ENCODE results near the gene GPR119.
"Not testable (repeated sequence)": the region's sequence is repeated elsewhere in the genome, so short reads cannot be mapped to it uniquely, and the experiment has no call there.

GPR119 gene

DNA sequence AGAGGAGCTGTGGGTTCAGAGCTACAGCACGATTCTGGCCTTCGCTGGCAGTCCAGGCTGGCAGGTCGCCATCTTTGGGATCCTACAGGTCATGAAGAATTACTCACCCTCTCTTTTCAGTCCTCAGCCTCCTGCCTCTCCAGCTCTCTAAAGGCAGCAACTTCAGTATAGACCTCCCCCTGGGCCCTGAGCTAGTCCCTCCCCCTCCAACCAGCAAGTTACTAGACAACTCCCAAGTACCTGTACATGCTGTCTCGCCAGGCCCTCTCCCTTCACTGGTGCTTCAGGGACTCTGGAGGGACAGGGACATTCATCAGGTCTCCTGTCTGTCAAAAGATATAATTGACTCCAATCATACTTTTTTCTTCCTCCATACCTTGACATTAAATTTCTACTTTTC is at the start of gene GPR119:
GPR119 (minus strand) TSS at position 155 of the 400 bp plus-strand sequence. CDS start 227 bp downstream, outside the sequence.
- peaks cover 0 to 12% (median 0%) of the 10 kb centered on the region in 11 experiments; a peak in 2 of 22 replicates for H4K20me1 ChIP-seq
- TF ChIP-seq Cebpa-rat (IDR thresholded peaks at IDR 0.05), result no peak
- no peak within 1 kb of the TSS for H3K4me2 ChIP-seq
- H3K36me3 ChIP-seq, result no peaks in the 10 kb centered on the region
- H3K27ac ChIP-seq, result no peak within 1 kb of the TSS
- no peak within 1 kb of the TSS for H3K9ac ChIP-seq
- H3K9me3 ChIP-seq (replicated peaks in 1 of 11), result peaks cover 0 to 3% (median 0%) of the 10 kb centered on the region in 11 experiments; a peak in 1 of 22 replicates
- peaks cover 63 to 85% (median 71%) of the 10 kb centered on the region in 11 experiments for H3K27me3 ChIP-seq
- H3K4me1 ChIP-seq, result no peaks in the 10 kb centered on the region
- no peak within 1 kb of the TSS for H3K4me3 ChIP-seq

GRCh38 chrX:130429236-130429635 is 43.8 kb upstream of the GPR119 start:
- H3K9ac ChIP-seq, H3K27ac ChIP-seq, H3K4me1 ChIP-seq, H3K4me2 ChIP-seq, H4K20me1 ChIP-seq, H3K36me3 ChIP-seq, H3K4me3 ChIP-seq: not testable (repeated sequence)
- Histone ChIP-seq H3K9me3 (replicated peaks in 1 of 11) (peaks cover 12 to 26% (median 22%) of the 10 kb centered on the region in 11 experiments; a peak in 20 of 22 replicates), H3K27me3 (peaks cover 54 to 94% (median 87%) of the 10 kb centered on the region in 11 experiments)

- H3K9ac ChIP-seq, result no peak overlapping the region
- H3K4me1 ChIP-seq, result no peaks in the 10 kb centered on the region
- H3K9me3 ChIP-seq (replicated peaks in 1 of 11), result peaks cover 12 to 26% (median 22%) of the 10 kb centered on the region in 11 experiments; a peak in 20 of 22 replicates
- no peak overlapping the region for H3K27ac ChIP-seq
- no peak overlapping the region for H3K4me2 ChIP-seq
- no peaks in the 10 kb centered on the region; a peak in 1 of 22 replicates for H4K20me1 ChIP-seq
- no peaks in the 10 kb centered on the region for H3K36me3 ChIP-seq
- H3K27me3 ChIP-seq, result peaks cover 60 to 96% (median 93%) of the 10 kb centered on the region in 11 experiments
- TF ChIP-seq Cebpa-rat (IDR thresholded peaks at IDR 0.05), result no peak
- H3K4me3 ChIP-seq, result no peak overlapping the region
Measured at GRCh38 chrX:130426531-130426930, 41.1 kb upstream of the GPR119 start.

DNA sequence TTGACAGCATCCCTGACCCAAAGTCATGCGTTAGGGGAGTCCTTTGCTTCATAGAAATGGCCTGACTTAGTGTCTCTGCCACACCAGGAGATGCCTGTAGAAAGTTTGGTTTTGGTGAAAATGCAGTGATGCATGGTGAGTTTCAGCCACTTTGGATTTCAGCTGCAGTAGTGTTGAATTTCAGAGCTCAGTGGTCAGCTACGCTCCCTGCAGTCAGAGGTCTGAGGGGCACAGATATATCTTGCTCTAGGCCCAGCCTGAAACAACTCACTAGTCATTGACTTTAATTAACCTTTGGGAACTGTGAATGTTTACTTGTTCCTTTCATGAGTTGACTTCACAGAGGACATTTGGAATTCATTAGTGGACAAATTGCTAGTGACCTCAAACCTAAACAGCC is 33.8 kb upstream of the GPR119 start:
- Histone ChIP-seq H3K27ac (no peak overlapping the region), H3K9ac (no peak overlapping the region), H3K4me3 (no peak overlapping the region), H4K20me1 (peaks cover 0 to 4% (median 0%) of the 10 kb centered on the region in 11 experiments; a peak in 4 of 22 replicates), H3K4me2 (no peak overlapping the region), H3K9me3 (replicated peaks in 1 of 11) (no peaks in the 10 kb centered on the region), H3K27me3 (peaks cover 76 to 99% (median 96%) of the 10 kb centered on the region in 11 experiments), H3K36me3 (peaks cover 7 to 17% (median 11%) of the 10 kb centered on the region in 11 experiments; a peak in 16 of 22 replicates), H3K4me1 (no peaks in the 10 kb centered on the region)
- TF ChIP-seq Cebpa-rat (IDR thresholded peaks at IDR 0.05), result no peak

- no peak overlapping the region for H3K4me3 ChIP-seq
- no peaks in the 10 kb centered on the region for H3K4me1 ChIP-seq
- H3K27ac ChIP-seq, result no peak overlapping the region
- TF ChIP-seq Cebpa-rat (IDR thresholded peaks at IDR 0.05), result no peak
- H4K20me1 ChIP-seq, result peaks cover 0 to 4% (median 0%) of the 10 kb centered on the region in 11 experiments; a peak in 4 of 22 replicates
- peaks cover 8 to 22% (median 16%) of the 10 kb centered on the region in 11 experiments; a peak in 17 of 22 replicates for H3K36me3 ChIP-seq
- no peak overlapping the region for H3K4me2 ChIP-seq
- H3K27me3 ChIP-seq, result peaks cover 79 to 99% (median 96%) of the 10 kb centered on the region in 11 experiments
- H3K9me3 ChIP-seq (replicated peaks in 1 of 11), result no peaks in the 10 kb centered on the region
- H3K9ac ChIP-seq, result no peak overlapping the region
Measured at GRCh38 chrX:130418740-130419139, 33.3 kb upstream of the GPR119 start.

DNA sequence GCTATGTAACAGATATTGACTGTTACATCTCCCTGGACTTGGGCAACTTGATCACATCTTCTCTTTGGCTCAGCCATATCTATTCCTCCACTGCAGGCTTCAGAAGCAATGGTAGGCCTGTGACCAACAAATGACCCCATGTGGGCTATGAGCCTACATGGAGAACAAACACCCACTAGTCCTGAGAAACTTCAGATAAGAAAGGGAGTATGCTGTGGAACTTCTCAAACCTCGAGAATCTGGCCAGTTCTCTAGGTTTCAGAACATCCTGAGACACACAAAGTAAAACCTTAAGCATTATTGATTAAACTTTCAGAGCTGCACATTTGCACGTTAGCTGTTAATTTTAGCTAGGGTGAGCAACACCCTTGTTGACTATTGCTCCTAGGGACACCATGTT is 32.6 kb upstream of the GPR119 start:
- no peak overlapping the region for H3K27ac ChIP-seq
- no peaks in the 10 kb centered on the region for H3K4me1 ChIP-seq
- no peak overlapping the region for H3K4me2 ChIP-seq

GRCh38 chrX:130416785-130417184 is 31.3 kb upstream of the GPR119 start:
- TF ChIP-seq Cebpa-rat (IDR thresholded peaks at IDR 0.05), result no peak
- Histone ChIP-seq H3K36me3 (peaks cover 15 to 38% (median 31%) of the 10 kb centered on the region in 11 experiments; a peak in 20 of 22 replicates), H4K20me1 (peaks cover 0 to 4% (median 0%) of the 10 kb centered on the region in 11 experiments; a peak in 3 of 22 replicates), H3K27ac (no peak overlapping the region), H3K9me3 (replicated peaks in 1 of 11) (no peaks in the 10 kb centered on the region), H3K27me3 (peaks cover 77 to 100% (median 98%) of the 10 kb centered on the region in 11 experiments), H3K9ac (no peak overlapping the region), H3K4me2 (no peak overlapping the region), H3K4me1 (no peaks in the 10 kb centered on the region), H3K4me3 (no peak overlapping the region)

More for the DNA sequence above, 32.6 kb upstream of the GPR119 start:
- H3K4me3 ChIP-seq, result no peak overlapping the region
- H3K27me3 ChIP-seq, result peaks cover 82 to 98% (median 97%) of the 10 kb centered on the region in 11 experiments
- H4K20me1 ChIP-seq, result peaks cover 0 to 4% (median 0%) of the 10 kb centered on the region in 11 experiments; a peak in 4 of 22 replicates
- TF ChIP-seq Cebpa-rat (IDR thresholded peaks at IDR 0.05), result no peak
- H3K36me3 ChIP-seq, result peaks cover 8 to 25% (median 20%) of the 10 kb centered on the region in 11 experiments; a peak in 18 of 22 replicates
- H3K9ac ChIP-seq, result no peak overlapping the region
- no peaks in the 10 kb centered on the region for H3K9me3 ChIP-seq (replicated peaks in 1 of 11)

GRCh38 chrX:130415201-130415600 is 29.7 kb upstream of the GPR119 start:
- H3K9me3 ChIP-seq (replicated peaks in 1 of 11), result no peaks in the 10 kb centered on the region

GRCh38 chrX:130414800-130415199 is 29.3 kb upstream of the GPR119 start:
- H3K4me2 ChIP-seq, result no peak overlapping the region
- peaks cover 0 to 6% (median 0%) of the 10 kb centered on the region in 11 experiments; a peak in 4 of 22 replicates for H4K20me1 ChIP-seq
- H3K36me3 ChIP-seq, result peaks cover 29 to 58% (median 49%) of the 10 kb centered on the region in 11 experiments; a peak in 20 of 22 replicates
- TF ChIP-seq Cebpa-rat (IDR thresholded peaks at IDR 0.05), result no peak
- H3K9me3 ChIP-seq (replicated peaks in 1 of 11), result no peaks in the 10 kb centered on the region
- no peaks in the 10 kb centered on the region for H3K4me1 ChIP-seq
- H3K9ac ChIP-seq, result no peak overlapping the region
- H3K27me3 ChIP-seq, result peaks cover 84 to 100% (median 99%) of the 10 kb centered on the region in 11 experiments
- H3K27ac ChIP-seq, result no peak overlapping the region
- H3K4me3 ChIP-seq, result no peak overlapping the region

More at GRCh38 chrX:130415201-130415600, 29.7 kb upstream of the GPR119 start:
- Histone ChIP-seq H4K20me1 (peaks cover 0 to 6% (median 0%) of the 10 kb centered on the region in 11 experiments; a peak in 3 of 22 replicates), H3K4me2 (no peak overlapping the region), H3K9ac (no peak overlapping the region), H3K27ac (no peak overlapping the region), H3K4me3 (no peak overlapping the region), H3K36me3 (peaks cover 26 to 54% (median 45%) of the 10 kb centered on the region in 11 experiments; a peak in 20 of 22 replicates), H3K4me1 (no peaks in the 10 kb centered on the region), H3K27me3 (peaks cover 83 to 100% (median 99%) of the 10 kb centered on the region in 11 experiments)
- no peak for TF ChIP-seq Cebpa-rat (IDR thresholded peaks at IDR 0.05)
